H1 (cell line): ENCODE results near the gene ACSM3.

Experiments
- CHD7 ChIP-seq: fragments of 300-600 bp; sonication (generic); IDR thresholded peaks from 2 replicates; pipeline ENCODE4 v1.7.1; 2012; ENCODE audit warnings: low read length, moderate library complexity, mild to moderate bottlenecking, inconsistent platforms; ENCODE audit not compliant: insufficient replicate concordance
- ZNF274 ChIP-seq: IDR thresholded peaks from 2 replicates; pipeline ENCODE4 v1.7.0; 2012; ENCODE audit warnings: low read length, borderline replicate concordance; ENCODE audit errors: extremely low read depth

GRCh38 chr16:20833086-20833485 is 69.3 kb downstream of the ACSM3 start:
- TF ChIP-seq CHD7 = no peak
- no peak for TF ChIP-seq ZNF274
